ENCODE results near the gene PLCL2.

The PLCL2 gene

DNA sequence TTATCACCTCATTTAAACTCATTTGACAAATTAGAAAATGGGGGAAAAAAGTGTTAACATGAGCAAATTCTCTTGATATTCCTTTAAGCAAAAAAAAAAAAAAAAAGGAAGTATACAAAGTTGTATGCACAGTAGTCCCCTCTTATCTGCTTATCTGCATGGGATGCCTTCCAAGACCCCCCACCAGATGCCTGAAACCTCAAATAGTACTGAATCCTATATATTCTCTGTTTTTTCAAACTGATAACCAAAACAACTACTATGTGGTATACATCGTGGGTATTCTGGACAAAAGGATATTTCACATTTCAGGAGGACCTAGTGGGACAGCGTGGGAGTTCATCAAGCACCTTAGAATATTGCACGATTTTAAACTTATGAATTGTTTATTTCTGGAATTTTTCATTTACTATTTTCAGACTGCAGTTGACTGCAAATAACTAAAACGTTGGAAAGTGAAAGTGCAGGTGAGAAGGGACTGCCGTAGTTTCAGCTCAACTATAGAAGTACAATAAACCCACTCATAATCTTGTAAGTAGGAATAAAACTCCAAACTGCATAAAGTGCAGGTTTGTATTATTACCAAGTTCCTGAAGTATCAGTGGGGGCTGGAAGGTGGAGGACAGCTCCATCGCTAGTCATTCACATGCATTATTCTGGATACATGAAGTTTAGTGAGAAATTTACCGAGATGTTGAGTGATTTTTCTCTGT lies 43.6 kb upstream of the PLCL2 start:
- H3K27ac ChIP-seq, result no peak overlapping the region
- CTCF ChIA-PET, result no interaction called here
- DNase-seq (ENCODE audit: low spot score), result no peak
- TF ChIP-seq, protein P1, sequence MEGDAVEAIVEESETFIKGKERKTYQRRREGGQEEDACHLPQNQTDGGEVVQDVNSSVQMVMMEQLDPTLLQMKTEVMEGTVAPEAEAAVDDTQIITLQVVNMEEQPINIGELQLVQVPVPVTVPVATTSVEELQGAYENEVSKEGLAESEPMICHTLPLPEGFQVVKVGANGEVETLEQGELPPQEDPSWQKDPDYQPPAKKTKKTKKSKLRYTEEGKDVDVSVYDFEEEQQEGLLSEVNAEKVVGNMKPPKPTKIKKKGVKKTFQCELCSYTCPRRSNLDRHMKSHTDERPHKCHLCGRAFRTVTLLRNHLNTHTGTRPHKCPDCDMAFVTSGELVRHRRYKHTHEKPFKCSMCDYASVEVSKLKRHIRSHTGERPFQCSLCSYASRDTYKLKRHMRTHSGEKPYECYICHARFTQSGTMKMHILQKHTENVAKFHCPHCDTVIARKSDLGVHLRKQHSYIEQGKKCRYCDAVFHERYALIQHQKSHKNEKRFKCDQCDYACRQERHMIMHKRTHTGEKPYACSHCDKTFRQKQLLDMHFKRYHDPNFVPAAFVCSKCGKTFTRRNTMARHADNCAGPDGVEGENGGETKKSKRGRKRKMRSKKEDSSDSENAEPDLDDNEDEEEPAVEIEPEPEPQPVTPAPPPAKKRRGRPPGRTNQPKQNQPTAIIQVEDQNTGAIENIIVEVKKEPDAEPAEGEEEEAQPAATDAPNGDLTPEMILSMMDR (conservative IDR thresholded peaks at IDR 0.05; ENCODE audit: low read depth), result no peak
- POLR2A ChIA-PET (ENCODE audit: low non-redundant PET), result no interaction called here

DNA sequence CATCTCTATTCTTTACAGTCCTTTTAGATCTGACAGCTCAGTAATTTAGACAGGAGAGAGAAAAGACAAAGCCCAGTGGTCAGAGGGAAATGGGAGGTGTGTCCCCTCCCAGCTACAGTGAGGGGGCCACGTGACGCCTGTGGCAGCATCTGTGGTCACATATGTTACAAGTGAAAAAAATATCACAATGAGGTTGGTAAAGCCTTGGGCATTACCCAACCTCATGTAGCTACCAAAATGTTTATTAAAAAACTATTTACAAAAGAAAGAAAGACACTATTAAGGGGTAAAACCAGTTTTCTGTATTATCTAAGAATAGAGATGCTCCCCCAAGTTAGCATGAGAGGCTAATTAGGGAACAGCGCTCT lies 42.9 kb upstream of the PLCL2 start:
- H3K27ac ChIP-seq, result no peak overlapping the region
- ChIA-PET CTCF (interaction anchor here (0.7 kb wide), 1 partner anchor 19 kb away, joined by 3 read pairs; no protein-coding TSS in a partner anchor), POLR2A (ENCODE audit: low non-redundant PET) (no interaction called here)
- TF ChIP-seq, protein P1 (conservative IDR thresholded peaks at IDR 0.05; ENCODE audit: low read depth), result no peak
- DNase-seq (ENCODE audit: low spot score), result no peak

DNA sequence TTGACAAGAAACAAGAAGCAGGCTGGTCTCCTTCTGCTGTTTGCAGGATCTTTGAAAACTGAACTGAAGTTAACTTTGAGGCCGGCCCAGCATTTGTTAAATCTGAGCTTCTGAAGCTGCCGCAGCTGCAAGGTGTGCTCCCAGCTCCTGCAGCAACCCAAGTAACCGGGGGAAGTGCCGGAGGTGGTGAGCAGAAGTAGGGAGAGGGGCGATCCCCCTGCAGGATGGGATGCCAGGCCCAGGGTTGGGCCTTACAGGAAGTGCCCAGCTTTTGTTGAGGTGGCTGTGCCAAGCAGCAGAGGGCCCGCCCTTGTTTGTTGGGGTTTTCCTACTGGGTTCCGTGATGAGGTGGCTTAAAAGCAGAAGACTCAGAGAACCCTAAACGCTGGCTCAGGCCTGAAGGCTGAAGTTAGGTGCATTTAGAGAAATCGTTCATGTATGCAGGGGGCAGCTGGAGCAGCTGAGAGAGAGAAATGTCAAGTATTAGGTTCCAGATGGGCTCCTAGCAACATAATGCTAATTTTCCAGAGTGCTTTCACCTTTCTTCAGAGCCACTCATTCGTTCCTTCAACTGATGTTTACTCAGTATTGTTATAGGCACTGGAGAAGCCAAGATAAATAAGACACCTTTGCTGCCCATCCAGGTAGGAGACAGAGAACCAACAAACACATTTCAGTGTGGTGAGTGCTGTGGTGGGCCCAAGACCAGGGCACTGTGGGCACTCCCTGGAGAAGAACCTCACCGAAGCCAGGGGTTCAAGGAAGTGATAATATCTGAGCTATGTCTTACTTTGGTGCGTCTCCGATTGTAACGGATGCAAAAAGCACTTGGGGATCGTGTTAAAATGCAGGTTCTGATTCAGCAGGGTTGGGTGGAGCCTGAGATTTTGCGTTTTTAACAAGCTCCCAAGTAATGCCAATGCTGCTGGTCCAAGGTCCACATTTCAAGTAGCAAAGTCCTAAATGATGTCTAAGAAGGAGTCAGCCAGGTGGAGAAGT lies 42.2 kb upstream of the PLCL2 start:
- DNase-seq (ENCODE audit: low spot score), result no peak
- ChIA-PET POLR2A (ENCODE audit: low non-redundant PET) (no interaction called here), CTCF (interaction anchor here (0.6 to 0.7 kb wide), 2 partner anchors 19 to 512 kb away, joined by 3 to 5 read pairs; no protein-coding TSS in a partner anchor)
- no peak overlapping the region for H3K27ac ChIP-seq
- TF ChIP-seq, protein P1 (conservative IDR thresholded peaks at IDR 0.05; ENCODE audit: low read depth), result no peak

DNA sequence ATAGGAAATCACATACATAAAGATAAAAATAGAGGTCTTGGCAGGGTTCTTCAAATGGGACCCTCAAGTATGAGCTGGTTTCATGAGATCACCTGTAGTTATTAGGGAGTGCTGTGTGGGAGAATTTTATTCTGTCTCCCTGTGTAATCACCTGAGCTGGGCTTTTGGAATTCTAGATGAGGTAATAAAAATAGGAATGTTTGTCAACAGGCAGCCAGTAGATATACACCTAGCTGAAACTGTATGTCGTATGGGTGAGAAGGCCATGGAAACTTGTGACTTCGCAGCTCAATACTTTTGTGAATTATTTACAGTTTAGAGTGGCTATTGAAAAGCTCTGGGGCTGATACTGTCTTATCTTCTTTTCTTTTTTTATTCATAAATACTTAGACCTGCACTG lies 40.5 kb upstream of the PLCL2 start:
- ChIA-PET POLR2A (ENCODE audit: low non-redundant PET) (no interaction called here), CTCF (no interaction called here)
- TF ChIP-seq, protein P1 (conservative IDR thresholded peaks at IDR 0.05; ENCODE audit: low read depth), result no peak
- H3K27ac ChIP-seq, result no peak overlapping the region
- no peak for DNase-seq (ENCODE audit: low spot score)

DNA sequence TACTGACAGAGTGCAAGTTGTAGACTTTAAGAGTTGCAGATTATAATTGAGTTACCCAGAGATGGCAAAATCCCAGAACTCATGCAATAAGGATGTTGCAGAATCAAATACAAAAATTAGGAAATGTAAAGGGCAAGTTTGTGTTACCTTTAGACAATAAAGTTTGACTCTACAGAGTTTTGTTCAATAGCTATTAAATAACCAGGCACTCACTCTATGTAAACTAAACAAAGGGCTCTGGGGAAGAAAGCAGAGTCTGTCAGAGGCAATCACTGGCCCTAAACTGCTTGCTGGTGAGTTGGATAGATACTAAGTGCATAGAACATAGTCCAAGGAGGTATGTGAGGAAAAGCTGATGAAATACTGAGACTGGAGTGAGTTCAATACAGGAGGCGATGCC lies 40.0 kb upstream of the PLCL2 start:
- CTCF ChIA-PET, result no interaction called here
- TF ChIP-seq, protein P1 (conservative IDR thresholded peaks at IDR 0.05; ENCODE audit: low read depth), result no peak
- POLR2A ChIA-PET (ENCODE audit: low non-redundant PET), result no interaction called here
- DNase-seq (ENCODE audit: low spot score), result no peak
- H3K27ac ChIP-seq, result no peak overlapping the region

DNA sequence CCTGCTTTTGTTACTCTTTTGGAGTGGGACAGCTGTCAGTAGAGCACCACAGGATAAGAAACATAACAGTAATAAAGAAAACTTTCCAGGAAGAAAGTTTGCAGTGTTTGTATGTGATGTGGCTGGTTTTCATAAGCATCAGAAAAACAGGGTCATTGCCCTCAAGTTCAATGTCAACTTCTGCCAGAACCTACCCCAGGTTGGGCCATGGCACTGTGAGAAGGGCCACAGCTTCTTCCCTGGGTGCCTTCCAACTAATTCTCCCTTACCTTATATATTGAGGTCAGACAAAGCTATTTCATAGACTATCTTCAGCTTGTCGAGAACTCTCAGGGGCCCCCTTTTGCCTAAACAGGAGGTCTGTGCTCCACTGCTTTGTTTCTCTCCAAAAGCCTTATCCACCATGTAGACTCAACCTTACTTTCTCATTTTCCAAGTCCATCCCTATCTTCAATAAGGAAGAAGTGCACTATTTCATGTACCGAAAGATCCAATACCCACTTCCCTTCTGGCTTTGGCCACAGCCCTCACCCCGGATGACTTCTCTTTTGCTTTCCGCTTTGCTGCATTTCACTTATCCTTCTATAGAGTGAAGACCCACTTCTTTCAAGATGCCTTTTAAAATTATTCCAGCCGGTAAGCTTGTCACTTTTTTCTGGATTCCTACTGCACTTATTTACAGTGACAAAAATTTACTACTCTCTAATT lies 38.2 kb upstream of the PLCL2 start:
- TF ChIP-seq, protein P1 (conservative IDR thresholded peaks at IDR 0.05; ENCODE audit: low read depth), result no peak
- no peak for DNase-seq (ENCODE audit: low spot score)
- POLR2A ChIA-PET (ENCODE audit: low non-redundant PET), result no interaction called here
- CTCF ChIA-PET, result no interaction called here
- H3K27ac ChIP-seq, result no peak overlapping the region

All from RWPE1 (cell line).